ENCODE measurements around the gene DEUP1.
"Not testable (repeated sequence)": the region's sequence is repeated elsewhere in the genome, so short reads cannot be mapped to it uniquely, and the experiment has no call there.

DEUP1 gene

DNA sequence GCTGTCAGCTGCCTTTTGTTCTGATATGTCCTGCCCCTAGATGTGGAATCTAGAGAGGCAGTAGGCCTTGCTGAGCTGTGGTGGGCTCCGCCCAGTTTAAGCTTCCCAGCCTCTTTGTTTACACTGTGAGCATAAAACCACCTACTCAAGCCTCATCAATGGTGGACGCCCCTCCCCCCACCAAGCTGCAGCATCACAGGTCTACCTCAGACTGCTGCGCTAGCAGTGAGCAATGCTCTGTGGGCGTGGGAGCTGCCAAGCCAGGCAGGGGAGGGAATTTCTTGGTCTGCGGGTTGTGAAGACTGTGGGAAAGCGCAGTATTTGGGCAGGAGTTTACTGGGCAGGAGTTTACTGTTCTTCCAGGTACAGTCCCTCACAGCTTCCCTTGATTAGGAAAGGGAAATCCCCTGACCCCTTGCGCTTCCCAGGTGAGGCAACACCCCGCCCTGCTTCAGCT, 114.1 kb downstream of the DEUP1 start:
- Histone ChIP-seq H3K4me3 (ENCODE audit: insufficient read depth, low read length, poor library complexity, severe bottlenecking) (no peak overlapping the region), H3K27ac (ENCODE audit: low read depth, low read length) (no peak overlapping the region)

DNA sequence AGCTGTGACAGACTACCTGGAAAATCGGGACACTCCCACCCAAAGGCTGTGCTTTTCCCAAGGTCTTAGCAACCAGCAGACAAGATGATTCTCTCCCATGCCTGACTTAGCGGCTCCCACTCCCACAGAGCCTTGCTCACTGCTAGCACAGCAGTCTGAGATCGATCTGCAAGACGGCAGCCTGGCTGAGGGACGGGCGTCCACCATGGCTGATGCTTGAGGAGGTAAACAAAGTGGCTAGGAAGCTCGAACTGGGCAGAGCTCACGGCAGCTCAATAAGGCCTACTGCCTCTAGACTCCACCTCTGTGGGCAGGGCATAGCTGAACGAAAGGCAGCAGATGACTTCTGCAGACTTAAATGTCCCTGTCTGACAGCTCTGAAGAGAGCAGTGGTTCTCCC, 127.7 kb downstream of the DEUP1 start:
- Histone ChIP-seq H3K79me2 (ENCODE audit: insufficient read depth, low read length) (no peaks in the 10 kb centered on the region), H3K4me2 (ENCODE audit: low read depth, low read length, poor library complexity, severe bottlenecking) (no peak overlapping the region), H2AFZ (ENCODE audit: low read depth, low read length, severe bottlenecking) (no peak overlapping the region), H3K9me2 (replicated peaks; ENCODE audit: insufficient read depth, low read length) (no peaks in the 10 kb centered on the region), H4K20me1 (ENCODE audit: low read depth, low read length) (no peaks in the 10 kb centered on the region), H3K27me3 (ENCODE audit: low read length) (no peaks in the 10 kb centered on the region), H3K36me3 (ENCODE audit: low read length) (no peaks in the 10 kb centered on the region), H3F3A (ENCODE audit: insufficient read depth) (no peaks in the 10 kb centered on the region), H3K27ac (ENCODE audit: low read depth, low read length) (no peak overlapping the region), H3K9ac (ENCODE audit: low read length) (no peak overlapping the region), H3K9me3 (ENCODE audit: insufficient read depth, low read length) (no peaks in the 10 kb centered on the region), H3K4me3 (ENCODE audit: insufficient read depth, low read length, poor library complexity, severe bottlenecking) (no peak overlapping the region)
- TF ChIP-seq EZH2phosphoT487 (conservative IDR thresholded peaks at IDR 0.05; ENCODE audit: low read length) (no peak), CTCF (IDR thresholded peaks at IDR 0.05; ENCODE audit: insufficient read depth, low read length, poor library complexity, severe bottlenecking) (no peak)

More for the DNA sequence above, 114.1 kb downstream of the DEUP1 start:
- H3K27me3 ChIP-seq (ENCODE audit: low read length): no peaks in the 10 kb centered on the region
- H2AFZ ChIP-seq (ENCODE audit: low read depth, low read length, severe bottlenecking): no peak overlapping the region
- TF ChIP-seq EZH2phosphoT487 (conservative IDR thresholded peaks at IDR 0.05; ENCODE audit: low read length) (no peak), CTCF (IDR thresholded peaks at IDR 0.05; ENCODE audit: insufficient read depth, low read length, poor library complexity, severe bottlenecking) (no peak)
- H4K20me1 ChIP-seq (ENCODE audit: low read depth, low read length): no peaks in the 10 kb centered on the region
- no peaks in the 10 kb centered on the region for H3K36me3 ChIP-seq (ENCODE audit: low read length)
- no peak overlapping the region for H3K4me2 ChIP-seq (ENCODE audit: low read depth, low read length, poor library complexity, severe bottlenecking)
- no peak overlapping the region for H3K9ac ChIP-seq (ENCODE audit: low read length)
- H3K9me2 ChIP-seq (replicated peaks; ENCODE audit: insufficient read depth, low read length): no peaks in the 10 kb centered on the region
- no peaks in the 10 kb centered on the region for H3F3A ChIP-seq (ENCODE audit: insufficient read depth)
- no peaks in the 10 kb centered on the region for H3K79me2 ChIP-seq (ENCODE audit: insufficient read depth, low read length)
- H3K9me3 ChIP-seq (ENCODE audit: insufficient read depth, low read length): no peaks in the 10 kb centered on the region

DNA sequence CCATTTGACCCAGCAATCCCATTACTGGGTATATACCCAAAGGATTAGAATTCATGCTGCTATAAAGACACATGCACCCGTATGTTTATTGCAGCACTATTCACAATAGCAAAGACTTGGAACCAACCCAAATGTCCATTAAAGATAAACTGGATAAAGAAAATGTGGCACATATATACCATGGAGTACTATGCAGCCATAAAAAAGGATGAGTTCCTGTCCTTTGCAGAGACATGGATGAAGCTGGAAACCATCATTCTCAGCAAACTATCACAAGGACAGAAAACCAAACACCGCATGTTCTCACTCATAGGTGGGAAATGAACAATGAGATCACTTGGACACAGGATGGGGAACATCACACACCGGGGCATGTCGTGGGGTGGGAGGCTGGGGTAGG, 133.1 kb downstream of the DEUP1 start:
- not testable (repeated sequence) for H3K9me3 ChIP-seq (ENCODE audit: insufficient read depth, low read length); H3K9me2 ChIP-seq (replicated peaks; ENCODE audit: insufficient read depth, low read length); H3K27ac ChIP-seq (ENCODE audit: low read depth, low read length)

DNA sequence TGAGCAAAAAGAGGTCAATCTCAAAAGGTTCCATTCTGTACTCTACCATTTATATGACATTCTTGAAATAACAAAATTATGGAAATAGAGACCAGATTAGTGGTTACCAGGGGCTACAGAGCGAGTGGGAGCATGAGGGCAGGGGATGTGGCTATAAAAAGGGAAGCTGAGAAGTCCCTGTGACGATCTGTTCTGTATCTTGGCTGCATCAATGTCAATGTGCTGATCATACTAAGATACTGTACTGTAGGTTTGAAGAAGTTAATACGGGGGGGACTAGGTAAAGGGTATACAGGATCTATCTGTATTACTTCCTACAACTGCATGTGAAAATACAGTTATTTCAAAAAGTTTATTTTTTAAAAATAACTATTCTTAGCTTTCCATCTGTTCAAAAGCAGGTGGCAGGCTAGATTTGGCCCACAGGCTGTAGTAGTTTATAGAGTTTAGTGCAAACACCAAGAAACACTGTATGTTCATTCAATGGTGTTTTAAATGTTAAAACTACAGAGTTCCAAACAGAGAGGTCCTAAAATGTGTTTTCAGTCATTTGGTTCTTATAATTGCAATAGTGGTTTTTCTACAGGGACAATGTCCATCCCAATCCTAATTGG, 134.5 kb downstream of the DEUP1 start:
- Histone ChIP-seq H3K79me2 (ENCODE audit: insufficient read depth, low read length) (no peaks in the 10 kb centered on the region), H3K27ac (ENCODE audit: low read depth, low read length) (no peak overlapping the region), H3K36me3 (ENCODE audit: low read length) (no peaks in the 10 kb centered on the region), H3K27me3 (ENCODE audit: low read length) (no peaks in the 10 kb centered on the region), H3F3A (ENCODE audit: insufficient read depth) (no peaks in the 10 kb centered on the region), H4K20me1 (ENCODE audit: low read depth, low read length) (no peaks in the 10 kb centered on the region), H3K9ac (ENCODE audit: low read length) (no peak overlapping the region), H3K9me3 (ENCODE audit: insufficient read depth, low read length) (no peaks in the 10 kb centered on the region), H3K9me2 (replicated peaks; ENCODE audit: insufficient read depth, low read length) (no peaks in the 10 kb centered on the region), H3K4me2 (ENCODE audit: low read depth, low read length, poor library complexity, severe bottlenecking) (no peak overlapping the region), H2AFZ (ENCODE audit: low read depth, low read length, severe bottlenecking) (no peak overlapping the region), H3K4me3 (ENCODE audit: insufficient read depth, low read length, poor library complexity, severe bottlenecking) (no peak overlapping the region)
- TF ChIP-seq EZH2phosphoT487 (conservative IDR thresholded peaks at IDR 0.05; ENCODE audit: low read length) (no peak), CTCF (IDR thresholded peaks at IDR 0.05; ENCODE audit: insufficient read depth, low read length, poor library complexity, severe bottlenecking) (no peak)

More for the DNA sequence above, 133.1 kb downstream of the DEUP1 start:
- H3K4me3 ChIP-seq (ENCODE audit: insufficient read depth, low read length, poor library complexity, severe bottlenecking); H3F3A ChIP-seq (ENCODE audit: insufficient read depth); H3K4me2 ChIP-seq (ENCODE audit: low read depth, low read length, poor library complexity, severe bottlenecking); H3K27me3 ChIP-seq (ENCODE audit: low read length); H3K36me3 ChIP-seq (ENCODE audit: low read length); H2AFZ ChIP-seq (ENCODE audit: low read depth, low read length, severe bottlenecking); H4K20me1 ChIP-seq (ENCODE audit: low read depth, low read length); H3K79me2 ChIP-seq (ENCODE audit: insufficient read depth, low read length); H3K9ac ChIP-seq (ENCODE audit: low read length): not testable (repeated sequence)
